GM06990 (cell line): ENCODE data around the gene MDM4.

ENCODE experiments used
- DNase-seq: peaks from one replicate; pipeline ENCODE4 v3.0.0-alpha.2; 2011; ENCODE audit not compliant: insufficient read length; ENCODE audit errors: extremely low read depth
- H3K27me3 ChIP-seq: replicated peaks from 2 replicates; pipeline ENCODE4 v1.6.0; 2011; ENCODE audit warnings: low read length; ENCODE audit not compliant: control insufficient read depth, insufficient read depth
- H3K36me3 ChIP-seq: 2 replicates; pipeline ENCODE4 v1.5.1; 2011; ENCODE audit warnings: low read length; ENCODE audit not compliant: control insufficient read depth, insufficient read depth
- H3K4me3 ChIP-seq: replicated peaks from 2 replicates; pipeline ENCODE4 v1.5.1; 2011; ENCODE audit warnings: low read depth, mild to moderate bottlenecking, control low read depth, low read length
- TF ChIP-seq, protein P1 (sequence below): IDR thresholded peaks from 2 replicates; pipeline ENCODE4 v1.5.1; 2011; ENCODE audit warnings: low read length, control low read depth, mild to moderate bottlenecking, inconsistent platforms; ENCODE audit not compliant: insufficient read depth, poor library complexity, severe bottlenecking

The MDM4 gene

DNA sequence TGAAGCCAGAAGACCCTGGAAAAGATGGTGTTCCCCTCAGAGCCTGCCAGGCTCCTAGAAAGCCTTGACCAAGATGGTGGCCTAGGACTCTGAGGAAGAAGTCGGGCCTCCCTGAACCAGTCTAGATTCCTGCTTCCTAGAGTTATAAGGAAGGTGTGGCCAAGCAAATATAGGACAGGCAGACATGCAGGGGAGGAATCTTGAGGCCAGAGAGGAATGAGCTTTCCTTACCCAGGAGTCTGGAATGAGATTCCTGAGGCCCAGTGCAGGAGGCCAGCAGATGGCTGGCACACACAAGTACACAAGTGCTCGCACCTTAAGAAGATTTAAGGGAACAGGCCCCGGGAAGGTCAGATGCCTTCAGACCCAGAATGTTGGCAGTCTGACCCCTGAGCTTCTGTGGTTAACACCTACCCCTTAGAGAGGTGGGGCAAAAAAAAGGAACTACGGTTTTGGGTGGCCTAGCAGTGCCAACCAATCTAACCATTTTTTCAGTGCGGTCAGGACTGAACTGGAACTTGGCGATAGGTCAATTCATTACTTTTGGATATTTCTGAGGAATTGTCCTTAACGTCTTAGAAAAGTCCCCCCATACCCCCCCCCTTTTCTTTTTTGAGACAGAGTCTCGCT is 73.3 kb downstream of the MDM4 start:
- no peak for DNase-seq
- H3K27me3 ChIP-seq, result no peaks in the 10 kb centered on the region
- no peaks in the 10 kb centered on the region for H3K36me3 ChIP-seq
- TF ChIP-seq, protein P1, sequence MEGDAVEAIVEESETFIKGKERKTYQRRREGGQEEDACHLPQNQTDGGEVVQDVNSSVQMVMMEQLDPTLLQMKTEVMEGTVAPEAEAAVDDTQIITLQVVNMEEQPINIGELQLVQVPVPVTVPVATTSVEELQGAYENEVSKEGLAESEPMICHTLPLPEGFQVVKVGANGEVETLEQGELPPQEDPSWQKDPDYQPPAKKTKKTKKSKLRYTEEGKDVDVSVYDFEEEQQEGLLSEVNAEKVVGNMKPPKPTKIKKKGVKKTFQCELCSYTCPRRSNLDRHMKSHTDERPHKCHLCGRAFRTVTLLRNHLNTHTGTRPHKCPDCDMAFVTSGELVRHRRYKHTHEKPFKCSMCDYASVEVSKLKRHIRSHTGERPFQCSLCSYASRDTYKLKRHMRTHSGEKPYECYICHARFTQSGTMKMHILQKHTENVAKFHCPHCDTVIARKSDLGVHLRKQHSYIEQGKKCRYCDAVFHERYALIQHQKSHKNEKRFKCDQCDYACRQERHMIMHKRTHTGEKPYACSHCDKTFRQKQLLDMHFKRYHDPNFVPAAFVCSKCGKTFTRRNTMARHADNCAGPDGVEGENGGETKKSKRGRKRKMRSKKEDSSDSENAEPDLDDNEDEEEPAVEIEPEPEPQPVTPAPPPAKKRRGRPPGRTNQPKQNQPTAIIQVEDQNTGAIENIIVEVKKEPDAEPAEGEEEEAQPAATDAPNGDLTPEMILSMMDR, result no peak
- H3K4me3 ChIP-seq, result no peak overlapping the region

DNA sequence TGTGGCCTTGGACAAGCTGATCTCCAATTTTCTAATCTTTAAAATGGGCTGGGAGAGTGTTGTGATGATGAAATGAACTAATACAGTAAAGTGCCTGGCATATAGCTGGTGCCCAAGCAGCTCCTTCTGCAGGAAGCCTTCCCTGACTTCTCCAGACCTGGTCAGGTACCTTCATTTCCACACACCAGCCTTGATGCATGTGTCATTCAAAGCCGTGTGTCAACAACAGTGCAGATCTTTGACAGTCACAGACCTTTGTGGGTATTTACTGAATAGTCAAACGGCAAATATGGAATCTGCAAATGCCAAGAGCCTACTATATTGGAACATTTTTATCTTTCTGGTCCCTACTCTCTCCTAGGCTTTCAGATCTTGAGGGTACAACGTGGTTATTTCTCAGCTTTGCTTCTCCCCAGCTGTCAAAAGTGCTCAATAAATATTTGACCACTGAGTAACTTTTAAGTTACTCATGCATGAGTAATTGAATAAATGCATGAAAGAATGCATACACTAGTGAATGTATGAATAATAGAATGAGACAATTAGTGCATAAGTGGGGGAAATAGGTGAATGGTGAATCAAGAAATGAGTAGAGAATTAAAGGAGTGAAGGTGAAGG is 75.4 kb downstream of the MDM4 start:
- TF ChIP-seq, protein P1, result no peak
- no peak overlapping the region for H3K4me3 ChIP-seq
- H3K36me3 ChIP-seq, result no peaks in the 10 kb centered on the region
- no peaks in the 10 kb centered on the region for H3K27me3 ChIP-seq
- DNase-seq, result no peak

DNA sequence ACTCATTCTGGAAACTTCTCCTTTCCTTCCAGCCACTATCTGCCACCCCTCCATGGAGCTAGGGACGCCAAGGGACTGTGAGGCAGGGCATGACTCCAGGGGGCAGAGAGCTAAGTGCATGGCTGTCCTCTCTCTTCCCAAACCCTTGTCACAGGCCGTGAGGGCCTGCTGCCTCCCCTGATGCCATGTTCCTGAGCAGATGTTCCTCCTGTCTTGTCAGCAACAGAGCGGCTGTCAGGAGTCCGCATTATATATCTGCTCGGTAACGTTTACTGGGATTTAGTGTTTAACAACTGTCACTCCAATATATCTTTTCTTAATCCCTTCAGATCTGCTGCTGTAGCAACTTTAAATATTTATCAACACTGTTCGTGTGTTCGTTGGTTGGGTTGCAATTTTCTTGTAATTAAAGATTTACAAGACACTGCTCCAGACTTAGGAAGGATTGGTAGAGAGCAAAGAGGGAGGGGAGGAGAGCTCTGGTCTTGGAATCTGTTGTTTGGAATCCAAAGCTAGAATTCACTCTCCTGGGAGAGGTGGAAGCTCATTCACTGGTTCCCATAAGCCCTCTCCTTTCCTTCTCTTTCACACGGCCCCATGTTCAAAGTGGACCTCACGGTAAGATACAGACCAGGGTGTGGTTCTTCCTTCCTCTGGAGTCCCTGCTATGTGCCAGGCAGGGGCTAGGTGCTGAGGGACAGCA is 76.2 kb downstream of the MDM4 start:
- TF ChIP-seq, protein P1, result no peak
- DNase-seq, result no peak

DNA sequence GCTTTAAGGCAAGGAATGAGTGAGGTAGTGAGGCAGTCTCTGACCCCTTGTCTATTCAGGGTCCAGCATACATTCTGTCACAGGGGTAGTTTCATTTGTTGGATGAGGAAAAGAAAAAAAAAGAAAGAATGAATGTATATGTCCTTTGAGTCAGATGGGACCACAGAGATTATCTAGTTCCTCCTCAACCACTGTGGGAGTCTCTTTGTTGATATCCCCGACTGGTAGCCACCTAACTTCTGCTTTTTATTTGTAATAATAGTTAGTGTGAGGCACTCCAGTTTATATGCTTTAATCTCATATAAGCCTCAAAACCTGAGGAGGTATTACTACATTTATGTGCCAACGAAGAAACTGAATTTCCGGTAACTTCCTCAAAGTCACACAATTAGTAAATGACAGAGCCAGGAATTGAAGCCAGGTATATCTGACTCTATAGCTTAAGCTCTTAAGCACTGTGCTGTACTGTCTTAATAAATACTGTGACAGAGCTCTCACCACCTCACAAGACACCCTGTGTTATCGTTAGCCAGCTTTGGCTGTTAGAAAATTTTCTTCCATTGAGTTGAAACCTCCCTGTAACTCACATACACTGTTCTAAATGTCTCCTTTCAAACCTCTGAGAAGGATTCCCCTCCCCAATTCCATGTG is 82.2 kb downstream of the MDM4 start:
- Histone ChIP-seq H3K36me3 (no peaks in the 10 kb centered on the region), H3K27me3 (no peaks in the 10 kb centered on the region), H3K4me3 (no peak overlapping the region)
- TF ChIP-seq, protein P1, result no peak
- no peak for DNase-seq

More for the DNA sequence above, 76.2 kb downstream of the MDM4 start:
- Histone ChIP-seq H3K4me3 (no peak overlapping the region), H3K36me3 (no peaks in the 10 kb centered on the region), H3K27me3 (no peaks in the 10 kb centered on the region)

DNA sequence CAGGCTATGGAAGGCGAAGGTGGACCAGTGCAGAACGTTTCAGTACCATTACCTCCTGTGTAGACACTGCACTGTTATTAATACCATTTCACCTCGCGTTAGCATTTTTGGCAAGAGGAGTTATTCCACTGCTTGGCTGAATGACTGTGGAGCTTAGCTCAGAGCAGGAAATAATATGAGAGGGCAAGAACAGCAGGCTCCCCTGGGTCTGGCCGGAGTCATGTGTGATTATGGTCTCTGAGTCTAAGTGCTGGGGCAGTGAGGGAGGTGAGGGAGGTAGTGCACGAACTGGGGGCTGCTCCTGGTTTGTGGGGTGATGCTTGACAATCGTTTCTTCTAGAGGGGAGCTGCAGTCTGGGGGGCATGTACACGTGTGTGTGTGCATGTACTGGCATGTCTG is 82.9 kb downstream of the MDM4 start:
- H3K36me3 ChIP-seq, result no peaks in the 10 kb centered on the region
- TF ChIP-seq, protein P1, result no peak
- H3K4me3 ChIP-seq, result no peak overlapping the region
- no peak for DNase-seq
- no peaks in the 10 kb centered on the region for H3K27me3 ChIP-seq
